ELF-1 (cell line): Measurements from ENCODE around the gene CASZ1.

Source experiments
- DNase-seq: peaks from one replicate; pipeline ENCODE4 v3.0.0-alpha.2; 2016; ENCODE audit warnings: low read depth, low spot score

Gene CASZ1

GRCh38 chr1:10821388-10821787 lies 24.9 kb upstream of the CASZ1 start:
- no peak for DNase-seq

- DNase-seq: no peak
Observed at GRCh38 chr1:10820422-10820821, 24.0 kb upstream of the CASZ1 start.

- DNase-seq: no peak
Observed at GRCh38 chr1:10819198-10819901, 22.9 kb upstream of the CASZ1 start.

- no peak for DNase-seq
Observed at GRCh38 chr1:10818262-10819197, 22.1 kb upstream of the CASZ1 start.

- DNase-seq: no peak
Observed at GRCh38 chr1:10816743-10817369, 20.4 kb upstream of the CASZ1 start.

- DNase-seq: no peak
Observed at GRCh38 chr1:10816233-10816632, 19.8 kb upstream of the CASZ1 start.

- no peak for DNase-seq
Observed at GRCh38 chr1:10815858-10816195, 19.4 kb upstream of the CASZ1 start.

- no peak for DNase-seq
Observed at GRCh38 chr1:10814976-10815857, 18.8 kb upstream of the CASZ1 start.

- no peak for DNase-seq
Observed at GRCh38 chr1:10814312-10814711, 17.9 kb upstream of the CASZ1 start.

GRCh38 chr1:10813799-10814198 lies 17.4 kb upstream of the CASZ1 start:
- no peak for DNase-seq

- no peak for DNase-seq
Observed at GRCh38 chr1:10812387-10812915, 16.0 kb upstream of the CASZ1 start.

- no peak for DNase-seq
Observed at GRCh38 chr1:10808441-10808840, 12.0 kb upstream of the CASZ1 start.

- no peak for DNase-seq
Observed at GRCh38 chr1:10806966-10807365, 10.5 kb upstream of the CASZ1 start.

GRCh38 chr1:10803971-10804820 lies 7.8 kb upstream of the CASZ1 start:
- DNase-seq: no peak

GRCh38 chr1:10802944-10803715 lies 6.7 kb upstream of the CASZ1 start:
- no peak for DNase-seq

- DNase-seq: no peak
Observed at GRCh38 chr1:10800778-10801177, 4.3 kb upstream of the CASZ1 start.

GRCh38 chr1:10799726-10800125 lies 3.3 kb upstream of the CASZ1 start:
- no peak for DNase-seq

GRCh38 chr1:10795276-10796021 lies 997 bp downstream of the CASZ1 start:
- no peak for DNase-seq

- DNase-seq: no peak
Observed at GRCh38 chr1:10794724-10795275, 1.6 kb downstream of the CASZ1 start.
